Endodermal cell (in vitro differentiated cells): ENCODE measurements around the gene AKAP6. TPM values are rescaled to one million over a fixed set of nuclear protein-coding genes. Genes with fewer than 3 reads are reported as not detected.

ENCODE experiments used
- DNase-seq: peaks from one replicate; pipeline ENCODE4 v3.0.0-alpha.2; 2017
- H3K27ac ChIP-seq: 2 replicates; pipeline ENCODE4 v1.5.1; 2013; ENCODE audit warnings: mild to moderate bottlenecking, low read depth, low read length, moderate library complexity
- H3K27me3 ChIP-seq: 2 replicates; pipeline ENCODE4 v1.6.1; 2013; ENCODE audit warnings: mild to moderate bottlenecking, low read length, moderate library complexity; ENCODE audit not compliant: insufficient read depth, control insufficient read depth, poor library complexity, severe bottlenecking
- H3K36me3 ChIP-seq: 2 replicates; pipeline ENCODE4 v1.7.0; 2013; ENCODE audit warnings: mild to moderate bottlenecking, low read length, moderate library complexity; ENCODE audit not compliant: control insufficient read depth, insufficient read depth
- H3K4me1 ChIP-seq: one replicate; pipeline ENCODE4 v1.7.0; 2013; ENCODE audit warnings: low read length; ENCODE audit not compliant: control insufficient read depth, insufficient read depth
- H3K4me3 ChIP-seq: 2 replicates; pipeline ENCODE4 v1.5.1; 2013; ENCODE audit warnings: mild to moderate bottlenecking, low read length, moderate library complexity
- H3K9ac ChIP-seq: 2 replicates; pipeline ENCODE4 v1.6.1; 2013; ENCODE audit warnings: mild to moderate bottlenecking, low read length, moderate library complexity; ENCODE audit not compliant: poor library complexity, severe bottlenecking; ENCODE audit errors: extremely low read depth
- H3K9me3 ChIP-seq: 2 replicates; pipeline ENCODE4 v1.6.1; 2013; ENCODE audit warnings: mild to moderate bottlenecking, low read length, moderate library complexity; ENCODE audit not compliant: control insufficient read depth
- H3K27ac Mint-ChIP-seq: 2 replicates; pipeline ENCODE4 v1.8.0; 2020; ENCODE audit warnings: mixed read lengths
- H3K27me3 Mint-ChIP-seq: 2 replicates; pipeline ENCODE4 v1.8.0; 2021; ENCODE audit warnings: mild to moderate bottlenecking, mixed read lengths; ENCODE audit not compliant: insufficient read depth
- H3K36me3 Mint-ChIP-seq: 2 replicates; pipeline ENCODE4 v1.8.0; 2020; ENCODE audit warnings: low read depth, mixed read lengths
- H3K4me1 Mint-ChIP-seq: 2 replicates; pipeline ENCODE4 v1.8.0; 2020; ENCODE audit warnings: mixed read lengths
- H3K4me3 Mint-ChIP-seq: 2 replicates; pipeline ENCODE4 v1.8.0; 2020; ENCODE audit warnings: mild to moderate bottlenecking, moderate library complexity, mixed read lengths
- H3K9me3 Mint-ChIP-seq: 2 replicates; pipeline ENCODE4 v1.8.0; 2020; ENCODE audit warnings: mild to moderate bottlenecking, mixed read lengths
- CTCF ChIP-seq: fragments of 200-600 bp; sonication (generic); conservative IDR thresholded peaks from 2 replicates; pipeline ENCODE4 v1.5.0; 2021; ENCODE audit warnings: antibody characterized with exemption, mild to moderate bottlenecking
- WGBS, 2 experiments: methylation state at CpG; one replicate each; pipeline versions ENCODE4 v1.1.5 to v1.1.7; 2013; ENCODE audit warnings: missing lambda C conversion rate in 2 of 2, mixed read lengths in 1 of 2; ENCODE audit not compliant: insufficient coverage in 1 of 2, insufficient read length in 1 of 2; 5-methylcytosine and 5-hydroxymethylcytosine counted together
- total RNA-seq, 2 donors: library from RNA; stranded (reverse); fragmentation: NEBNext Ultra II Directional in 1 of 2; extraction: Animal tissue kit (Norgen Biotek cat#: 25700) in 1 of 2; gene quantifications; 2 replicates in 1 of 2; 3 replicates in 1 of 2; pipeline ENCODE4 v1.2.1, GENCODE V29; 2021

Gene AKAP6
- total RNA-seq, 2 donors from 2014 or later, result 4.3 to 5.0 TPM

DNA sequence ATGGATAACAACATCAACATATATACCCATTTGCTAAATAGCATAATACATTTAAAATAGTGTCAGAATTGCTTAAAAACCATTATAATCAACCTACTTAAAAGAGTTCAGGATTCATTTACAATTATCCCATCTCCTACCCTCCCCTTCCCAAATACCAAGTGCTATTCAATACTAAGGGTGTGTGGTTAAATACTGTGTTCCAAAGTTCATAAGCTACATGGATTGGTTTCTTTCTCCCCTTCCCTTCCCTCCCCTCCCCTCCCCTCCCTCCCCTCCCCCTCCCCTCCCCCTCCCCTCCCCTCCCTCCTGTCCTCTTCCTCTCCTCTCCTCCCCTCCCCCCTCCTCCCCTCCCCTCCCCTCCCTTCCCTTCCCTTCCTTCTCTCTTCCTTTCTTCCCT is 512.6 kb downstream of the AKAP6 start:
- no peaks in the 10 kb centered on the region for H3K36me3 ChIP-seq
- no peak overlapping the region for H3K4me3 Mint-ChIP-seq

DNA sequence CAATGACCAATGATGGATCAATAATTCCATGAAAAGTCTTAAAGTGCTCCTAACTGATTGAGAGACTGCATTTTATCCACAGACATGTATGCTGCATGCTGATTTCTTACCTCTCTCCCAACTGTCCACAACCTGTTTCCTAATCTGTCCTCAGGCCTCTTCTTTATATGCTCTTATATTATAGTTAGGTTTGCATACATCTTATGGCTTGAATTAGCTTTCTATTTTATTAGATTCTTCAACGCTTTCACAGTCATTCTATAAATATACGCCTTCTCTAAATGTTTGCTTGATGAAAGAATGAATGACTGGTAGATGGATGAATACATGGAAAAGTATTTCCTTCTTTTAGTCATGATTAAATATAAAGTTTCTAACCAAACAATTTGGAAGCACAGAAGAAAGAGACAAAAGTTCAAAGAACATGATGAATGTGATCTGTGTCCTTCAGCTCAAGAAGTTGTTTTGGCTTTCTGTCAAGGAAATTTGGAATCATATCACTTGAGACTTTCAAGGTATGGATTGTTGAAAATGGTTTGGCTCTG is 517.8 kb downstream of the AKAP6 start:
- Histone ChIP-seq H3K36me3 (no peaks in the 10 kb centered on the region), H3K27ac (no peak overlapping the region), H3K4me3 (no peak overlapping the region), H3K9ac (no peak overlapping the region), H3K4me1 (no peaks in the 10 kb centered on the region), H3K9me3 (no peaks in the 10 kb centered on the region), H3K27me3 (no peaks in the 10 kb centered on the region)
- no peak overlapping the region for H3K4me3 Mint-ChIP-seq
- no peak overlapping the region for H3K27ac Mint-ChIP-seq
- whole genome bisulfite sequencing, 2 experiments, result no CpG with 5 or more reads among the region's 2 CpGs
- peaks cover 8% of the 10 kb centered on the region for H3K9me3 Mint-ChIP-seq
- H3K36me3 Mint-ChIP-seq, result no peaks in the 10 kb centered on the region
- TF ChIP-seq CTCF, result no peak
- no peaks in the 10 kb centered on the region for H3K4me1 Mint-ChIP-seq
- no peaks in the 10 kb centered on the region for H3K27me3 Mint-ChIP-seq
- DNase-seq, result no peak

More for the DNA sequence above, 512.6 kb downstream of the AKAP6 start:
- Mint-ChIP-seq H3K27me3 (no peaks in the 10 kb centered on the region), H3K27ac (no peak overlapping the region), H3K9me3 (no peaks in the 10 kb centered on the region), H3K4me1 (no peaks in the 10 kb centered on the region), H3K36me3 (no peaks in the 10 kb centered on the region)
- Histone ChIP-seq H3K27ac (no peak overlapping the region), H3K4me1 (no peaks in the 10 kb centered on the region), H3K9me3 (no peaks in the 10 kb centered on the region), H3K27me3 (no peaks in the 10 kb centered on the region), H3K4me3 (no peak overlapping the region), H3K9ac (no peak overlapping the region)
- TF ChIP-seq CTCF, result no peak
- DNase-seq, result no peak

GRCh38 chr14:32847867-32848266 is 518.8 kb downstream of the AKAP6 start:
- no peaks in the 10 kb centered on the region for H3K4me1 Mint-ChIP-seq
- peaks cover 11% of the 10 kb centered on the region for H3K9me3 Mint-ChIP-seq
- no peaks in the 10 kb centered on the region for H3K9me3 ChIP-seq
- WGBS, 2 experiments, result 93 to 100% methylated on average over 2 to 4 of the region's 4 CpGs
- H3K4me1 ChIP-seq, result no peaks in the 10 kb centered on the region
- DNase-seq, result no peak
- TF ChIP-seq CTCF, result no peak
- no peaks in the 10 kb centered on the region for H3K36me3 Mint-ChIP-seq
- no peaks in the 10 kb centered on the region for H3K36me3 ChIP-seq
- H3K4me3 ChIP-seq, result no peak overlapping the region
- no peak overlapping the region for H3K27ac Mint-ChIP-seq
- no peaks in the 10 kb centered on the region for H3K27me3 Mint-ChIP-seq
- no peak overlapping the region for H3K27ac ChIP-seq
- H3K4me3 Mint-ChIP-seq, result no peak overlapping the region
- no peaks in the 10 kb centered on the region for H3K27me3 ChIP-seq
- no peak overlapping the region for H3K9ac ChIP-seq
